ENCODE measurements around the gene IFT122. TPM values are rescaled to one million over a fixed set of nuclear protein-coding genes. Genes with fewer than 3 reads are reported as not detected.

The IFT122 gene
- total RNA-seq, 1 donor from 2014 or later = 41.6 TPM

DNA sequence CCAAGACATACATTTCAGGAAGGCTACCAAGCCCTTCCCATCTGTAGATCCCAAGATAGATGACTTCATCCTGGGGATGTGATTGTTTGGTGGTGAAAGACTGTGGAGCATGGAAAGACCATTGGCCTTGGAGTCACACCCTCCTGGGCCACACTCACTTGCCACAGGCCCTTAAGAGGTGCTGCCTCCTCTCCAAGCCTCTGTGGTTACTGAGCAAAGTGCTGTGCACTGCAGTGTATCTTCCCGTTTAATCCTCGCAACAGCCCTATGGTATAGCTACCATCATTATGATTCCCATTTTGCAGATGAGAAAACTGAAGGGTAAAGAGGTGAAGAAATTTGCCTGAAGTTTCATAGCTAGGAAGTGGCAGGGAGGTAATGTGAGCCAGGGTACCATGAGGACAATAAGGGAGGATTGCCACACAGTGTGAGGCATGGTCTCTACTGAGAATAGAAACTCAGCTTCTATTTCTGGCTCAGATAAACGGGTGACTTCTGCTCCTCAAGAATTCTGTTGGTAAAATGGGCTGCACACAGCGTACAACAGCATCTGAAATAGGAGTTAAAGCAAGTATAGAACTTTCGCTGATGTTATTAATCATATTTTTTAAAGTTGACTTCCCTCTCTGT, 64.6 kb downstream of the IFT122 start:
- DNase-seq (ENCODE audit: extremely low spot score, unreplicated experiment) = no peak
- no peaks in the 10 kb centered on the region for H3K9me3 Mint-ChIP-seq
- H3K27ac Mint-ChIP-seq = no peak overlapping the region
- no peaks in the 10 kb centered on the region for H3K27me3 Mint-ChIP-seq
- TF ChIP-seq, protein P1, sequence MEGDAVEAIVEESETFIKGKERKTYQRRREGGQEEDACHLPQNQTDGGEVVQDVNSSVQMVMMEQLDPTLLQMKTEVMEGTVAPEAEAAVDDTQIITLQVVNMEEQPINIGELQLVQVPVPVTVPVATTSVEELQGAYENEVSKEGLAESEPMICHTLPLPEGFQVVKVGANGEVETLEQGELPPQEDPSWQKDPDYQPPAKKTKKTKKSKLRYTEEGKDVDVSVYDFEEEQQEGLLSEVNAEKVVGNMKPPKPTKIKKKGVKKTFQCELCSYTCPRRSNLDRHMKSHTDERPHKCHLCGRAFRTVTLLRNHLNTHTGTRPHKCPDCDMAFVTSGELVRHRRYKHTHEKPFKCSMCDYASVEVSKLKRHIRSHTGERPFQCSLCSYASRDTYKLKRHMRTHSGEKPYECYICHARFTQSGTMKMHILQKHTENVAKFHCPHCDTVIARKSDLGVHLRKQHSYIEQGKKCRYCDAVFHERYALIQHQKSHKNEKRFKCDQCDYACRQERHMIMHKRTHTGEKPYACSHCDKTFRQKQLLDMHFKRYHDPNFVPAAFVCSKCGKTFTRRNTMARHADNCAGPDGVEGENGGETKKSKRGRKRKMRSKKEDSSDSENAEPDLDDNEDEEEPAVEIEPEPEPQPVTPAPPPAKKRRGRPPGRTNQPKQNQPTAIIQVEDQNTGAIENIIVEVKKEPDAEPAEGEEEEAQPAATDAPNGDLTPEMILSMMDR (conservative IDR thresholded peaks at IDR 0.05) = no peak
- H3K4me3 Mint-ChIP-seq = no peak overlapping the region
- H3K4me1 Mint-ChIP-seq (ENCODE audit: unreplicated experiment) = no peaks in the 10 kb centered on the region
- peaks cover 7% of the 10 kb centered on the region for H3K36me3 Mint-ChIP-seq

DNA sequence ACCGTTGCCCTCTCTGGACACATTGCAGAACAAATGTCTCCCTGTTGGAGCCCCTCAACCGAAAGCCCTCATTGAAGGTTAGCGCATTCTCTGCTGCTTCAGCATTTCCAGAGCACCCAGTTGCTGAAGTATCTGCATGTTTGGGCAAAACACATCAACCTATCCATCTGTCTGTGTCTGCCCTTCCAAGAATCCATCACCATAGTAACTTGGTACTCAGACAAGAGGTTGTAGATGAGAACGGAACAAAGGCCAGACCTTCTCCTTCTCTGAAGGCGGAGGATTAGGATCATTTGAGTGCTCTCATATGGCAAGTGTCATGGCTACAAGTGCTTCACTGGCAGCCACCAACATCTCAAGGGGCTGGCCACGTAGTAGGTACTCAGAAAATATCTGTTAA, 65.3 kb downstream of the IFT122 start:
- Mint-ChIP-seq H3K4me3 (no peak overlapping the region), H3K27me3 (no peaks in the 10 kb centered on the region), H3K27ac (no peak overlapping the region), H3K4me1 (ENCODE audit: unreplicated experiment) (no peaks in the 10 kb centered on the region), H3K9me3 (no peaks in the 10 kb centered on the region), H3K36me3 (peaks cover 7% of the 10 kb centered on the region)
- TF ChIP-seq, protein P1 (conservative IDR thresholded peaks at IDR 0.05) = no peak
- no peak for DNase-seq (ENCODE audit: extremely low spot score, unreplicated experiment)

DNA sequence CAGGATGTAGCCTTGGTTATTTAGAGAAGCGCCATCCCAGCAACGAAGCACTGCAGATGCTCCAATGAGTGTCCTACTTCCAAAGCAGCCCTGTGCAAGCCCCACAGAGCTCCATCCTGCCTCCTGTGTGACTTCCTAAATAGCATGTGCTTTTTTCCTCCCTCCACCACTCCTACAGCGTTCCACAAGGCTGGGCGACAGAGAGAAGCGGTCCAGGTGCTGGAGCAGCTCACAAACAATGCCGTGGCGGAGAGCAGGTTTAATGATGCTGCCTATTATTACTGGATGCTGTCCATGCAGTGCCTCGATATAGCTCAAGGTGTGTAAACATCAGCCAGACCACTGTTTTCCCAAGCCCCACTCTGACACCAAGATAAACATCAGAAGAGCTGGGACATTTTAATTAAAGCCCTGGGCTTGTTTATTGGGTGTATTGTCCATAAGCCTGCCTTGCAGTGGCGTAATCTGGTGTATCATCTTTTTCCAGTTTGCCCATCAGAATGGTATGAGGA, 66.3 kb downstream of the IFT122 start:
- no peak overlapping the region for H3K27ac Mint-ChIP-seq
- no peaks in the 10 kb centered on the region for H3K4me1 Mint-ChIP-seq (ENCODE audit: unreplicated experiment)
- no peak overlapping the region for H3K4me3 Mint-ChIP-seq
- no peaks in the 10 kb centered on the region for H3K27me3 Mint-ChIP-seq
- DNase-seq (ENCODE audit: extremely low spot score, unreplicated experiment) = no peak
- TF ChIP-seq, protein P1 (conservative IDR thresholded peaks at IDR 0.05) = no peak
- peaks cover 7% of the 10 kb centered on the region for H3K36me3 Mint-ChIP-seq
- H3K9me3 Mint-ChIP-seq = no peaks in the 10 kb centered on the region

DNA sequence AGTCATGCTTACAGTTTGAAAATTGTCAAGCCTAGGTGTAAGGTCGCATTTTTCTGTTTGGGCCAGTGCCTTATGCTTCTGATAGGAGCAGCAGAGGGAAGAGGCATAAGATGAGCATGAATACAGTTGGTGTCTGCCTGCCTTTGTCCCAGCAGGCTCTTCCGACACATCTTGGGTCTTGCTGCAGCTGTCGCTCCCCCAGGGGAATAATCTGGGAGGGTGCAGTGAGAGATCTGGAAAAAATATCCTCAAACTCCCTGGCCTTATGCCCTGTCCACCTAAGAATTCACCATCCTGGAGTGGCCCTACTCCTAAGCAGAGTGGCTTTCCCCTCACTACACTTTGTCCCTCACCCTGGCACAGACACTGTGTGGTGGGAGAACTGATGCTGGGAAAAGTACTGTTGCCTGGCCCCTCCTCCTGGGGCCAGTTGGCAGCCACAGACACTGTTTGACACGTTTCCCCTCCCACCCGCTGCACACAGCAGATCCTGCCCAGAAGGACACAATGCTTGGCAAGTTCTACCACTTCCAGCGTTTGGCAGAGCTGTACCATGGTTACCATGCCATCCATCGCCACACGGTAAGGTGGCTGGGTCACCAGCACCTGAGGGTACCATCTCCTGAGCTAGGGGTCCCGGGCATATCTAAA, 67.3 kb downstream of the IFT122 start:
- Mint-ChIP-seq H3K9me3 (no peaks in the 10 kb centered on the region), H3K27me3 (no peaks in the 10 kb centered on the region), H3K36me3 (peaks cover 7% of the 10 kb centered on the region), H3K4me3 (no peak overlapping the region), H3K27ac (no peak overlapping the region), H3K4me1 (ENCODE audit: unreplicated experiment) (no peaks in the 10 kb centered on the region)
- TF ChIP-seq, protein P1 (conservative IDR thresholded peaks at IDR 0.05) = no peak
- DNase-seq (ENCODE audit: extremely low spot score, unreplicated experiment) = no peak

DNA sequence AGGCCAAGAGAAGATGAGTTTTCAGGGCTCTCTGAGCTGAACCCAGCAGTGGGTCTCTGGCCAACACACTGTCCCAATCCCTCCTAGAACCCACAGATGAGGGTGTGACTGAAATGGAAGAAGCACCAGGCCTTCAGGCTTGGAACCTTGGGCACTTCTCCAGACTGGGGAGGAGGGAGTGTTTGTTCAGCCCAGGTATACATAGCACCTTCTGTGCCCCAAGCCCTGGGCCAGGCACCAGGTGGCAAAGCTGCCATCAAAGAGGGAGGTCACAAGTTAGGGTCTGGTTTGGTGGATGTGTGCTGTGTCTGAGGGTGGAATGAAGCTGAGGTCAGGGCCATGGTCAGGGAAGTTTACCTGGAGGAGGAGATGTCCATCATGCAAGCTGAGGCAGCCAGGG, 72.6 kb downstream of the IFT122 start:
- no peak overlapping the region for H3K27ac Mint-ChIP-seq
- H3K4me3 Mint-ChIP-seq = no peak overlapping the region
- DNase-seq (ENCODE audit: extremely low spot score, unreplicated experiment) = no peak
- TF ChIP-seq, protein P1 (conservative IDR thresholded peaks at IDR 0.05) = no peak
- H3K9me3 Mint-ChIP-seq = no peaks in the 10 kb centered on the region
- peaks cover 7% of the 10 kb centered on the region for H3K36me3 Mint-ChIP-seq
- H3K4me1 Mint-ChIP-seq (ENCODE audit: unreplicated experiment) = no peaks in the 10 kb centered on the region
- no peaks in the 10 kb centered on the region for H3K27me3 Mint-ChIP-seq

All from type B pancreatic cell (in vitro differentiated cells).